GM04504 (cell line): ENCODE measurements around the gene QSOX1.

Source experiments
- DNase-seq: peaks from one replicate; pipeline ENCODE4 v3.0.0-alpha.2; 2012; ENCODE audit warnings: low read depth

The QSOX1 gene

DNA sequence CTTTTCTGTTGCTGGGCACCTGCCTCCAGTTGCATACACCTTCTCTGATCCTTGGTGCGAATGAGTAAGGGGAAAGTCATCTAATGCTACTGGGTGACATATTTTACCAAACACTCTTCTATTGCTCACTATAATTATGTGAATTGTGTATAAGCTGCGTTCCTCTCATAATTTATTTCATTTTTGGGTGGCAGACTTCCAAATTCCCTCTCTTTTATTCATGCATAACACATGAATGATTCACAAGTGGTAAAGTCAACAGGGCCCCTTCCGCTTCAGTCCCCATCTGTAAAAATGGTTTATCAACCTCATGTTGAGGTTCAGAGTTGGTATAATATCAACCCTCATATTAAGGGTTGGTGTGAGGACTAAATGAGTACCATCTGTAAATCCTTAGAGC is 3.2 kb upstream of the QSOX1 start:
- DNase-seq: peak; percentile 75

DNA sequence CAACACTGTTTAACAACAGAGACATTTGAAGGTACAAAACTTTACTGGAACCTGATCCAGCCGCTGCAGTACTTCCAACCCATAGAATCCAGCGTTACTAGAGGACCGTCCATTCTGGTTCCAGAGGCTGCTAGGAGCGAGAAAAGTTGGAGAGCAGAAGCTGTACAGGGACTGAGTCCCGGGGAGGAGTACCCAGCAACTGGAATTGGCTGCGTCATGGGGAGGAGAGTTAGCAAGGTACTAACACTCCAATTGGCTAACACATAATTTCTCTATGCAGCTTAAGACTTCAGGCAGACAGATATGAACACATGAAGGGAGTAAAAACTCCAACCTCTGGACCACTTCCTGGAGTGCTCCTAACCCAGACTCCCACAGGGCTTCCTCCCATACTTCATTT is 2.1 kb upstream of the QSOX1 start:
- DNase-seq: no peak

DNA sequence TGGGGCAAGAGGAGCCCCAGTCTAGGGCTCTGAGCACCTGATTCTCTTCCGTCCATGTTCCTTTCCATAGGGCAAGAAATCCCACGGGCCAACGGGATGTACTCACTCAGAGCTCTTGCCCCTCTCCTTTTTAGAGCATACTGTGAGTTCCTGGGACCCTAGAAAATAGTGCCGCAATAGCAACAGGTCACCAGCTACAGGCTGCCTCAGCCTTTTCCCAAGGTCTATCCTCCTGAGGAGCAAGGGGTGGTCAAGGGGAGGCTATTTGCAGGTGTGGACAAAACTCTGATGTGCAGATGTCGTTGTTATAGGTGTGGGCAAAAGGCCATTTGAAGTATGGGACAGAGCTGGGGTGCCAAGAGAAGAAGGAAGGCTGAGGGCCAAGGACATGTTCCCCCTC is 1.6 kb upstream of the QSOX1 start:
- DNase-seq: no peak

DNA sequence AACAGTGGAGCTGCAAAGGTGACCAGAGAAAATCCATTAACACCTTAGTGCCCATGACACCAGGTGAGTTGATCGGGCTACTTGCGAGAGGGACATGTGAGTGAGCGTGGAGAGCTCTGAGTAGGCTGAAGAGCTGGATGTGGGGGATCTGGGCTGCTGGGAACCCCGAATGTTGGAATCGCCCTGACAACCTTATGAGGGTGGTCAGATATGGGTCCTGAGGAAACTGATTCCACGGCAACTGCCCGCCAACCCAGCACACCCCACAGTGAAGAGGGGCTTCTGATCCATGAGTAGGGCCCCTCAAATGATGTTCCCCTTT is 705 bp upstream of the QSOX1 start:
- DNase-seq: no peak

DNA sequence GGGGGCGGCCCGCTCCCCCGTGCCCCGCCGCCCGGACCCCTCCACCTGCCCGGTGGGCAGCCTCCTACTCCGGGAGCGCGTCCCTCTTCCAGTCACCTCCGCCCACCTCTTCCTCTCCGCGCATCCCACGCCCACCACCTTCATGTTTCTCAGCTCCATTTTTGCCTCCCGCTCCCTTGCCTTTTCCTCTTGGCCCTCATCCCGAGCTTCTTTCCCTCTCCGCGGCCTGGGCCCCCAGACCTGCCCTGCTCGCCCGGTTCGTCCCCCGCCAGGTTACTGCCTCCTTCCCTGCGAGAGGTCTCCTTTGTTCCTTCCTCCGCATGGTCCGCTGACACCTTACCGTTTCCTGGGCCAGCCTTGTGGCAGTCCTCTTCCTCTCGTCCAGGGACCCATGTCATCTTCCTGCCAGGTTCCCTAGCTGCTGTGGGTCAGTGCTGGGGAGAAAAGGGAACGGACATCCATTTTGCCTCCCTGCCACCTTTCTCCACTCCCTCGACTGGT is 563 bp downstream of the QSOX1 start:
- no peak for DNase-seq

DNA sequence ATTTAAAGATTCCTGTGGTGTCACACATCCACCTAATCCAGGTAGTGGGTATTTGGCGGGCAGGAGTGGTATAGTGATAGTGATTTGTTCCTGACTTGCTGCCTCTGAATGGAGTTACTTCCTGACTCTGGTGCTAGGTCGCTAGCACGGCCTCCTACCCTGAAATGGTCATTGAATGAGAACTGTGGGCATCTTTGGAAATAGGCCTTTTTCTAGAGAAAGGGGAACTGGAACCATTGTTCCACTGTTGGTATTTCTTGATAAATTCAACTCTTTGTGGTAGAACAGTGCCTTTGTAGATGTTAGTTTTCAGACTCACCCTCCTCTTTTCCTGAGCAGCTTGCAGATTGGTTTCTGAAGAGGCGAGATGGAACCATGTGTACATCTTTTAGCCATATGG is 1.5 kb downstream of the QSOX1 start:
- DNase-seq: no peak

DNA sequence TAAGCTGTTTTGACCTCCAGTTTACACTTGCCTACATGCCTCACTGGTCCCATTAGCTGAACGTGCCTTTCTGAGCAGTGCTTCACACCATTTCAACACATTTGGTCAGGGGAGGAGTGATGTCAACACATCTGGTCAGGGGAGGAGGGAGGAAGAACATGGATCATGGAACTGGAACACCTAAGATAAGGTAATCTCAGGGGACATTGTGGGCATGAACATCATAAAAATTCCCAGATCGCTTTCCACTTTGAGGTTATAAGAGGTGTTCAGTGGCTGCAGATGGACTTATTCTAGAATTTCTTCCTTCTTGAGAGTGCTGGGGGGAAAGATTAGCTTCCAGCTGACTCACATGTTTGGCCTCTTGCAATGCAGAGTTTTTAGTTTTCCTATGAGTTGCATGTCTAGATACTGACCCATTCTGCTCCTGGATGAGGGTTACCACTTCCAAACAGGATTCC is 2.0 kb downstream of the QSOX1 start:
- DNase-seq: no peak

DNA sequence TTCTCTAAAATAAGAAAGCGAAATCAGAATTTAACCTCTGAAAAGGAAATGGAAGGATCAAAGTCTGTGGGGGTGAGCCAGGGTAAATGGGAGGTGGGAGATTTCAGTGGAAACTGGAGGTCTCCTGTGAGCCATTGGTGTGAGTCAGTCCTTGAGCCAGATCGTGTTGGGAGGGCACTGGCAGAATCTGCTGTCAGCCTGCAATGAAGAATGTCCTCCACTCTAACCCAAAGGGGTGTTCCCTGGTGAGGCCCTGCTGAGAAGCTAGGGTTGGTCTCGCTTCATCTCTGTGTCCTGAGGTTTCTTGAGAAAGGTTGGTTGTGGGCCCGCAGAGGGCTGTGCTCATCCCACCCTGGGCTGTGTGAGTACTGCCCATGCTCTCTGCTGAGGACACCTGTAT is 2.4 kb downstream of the QSOX1 start:
- no peak for DNase-seq

DNA sequence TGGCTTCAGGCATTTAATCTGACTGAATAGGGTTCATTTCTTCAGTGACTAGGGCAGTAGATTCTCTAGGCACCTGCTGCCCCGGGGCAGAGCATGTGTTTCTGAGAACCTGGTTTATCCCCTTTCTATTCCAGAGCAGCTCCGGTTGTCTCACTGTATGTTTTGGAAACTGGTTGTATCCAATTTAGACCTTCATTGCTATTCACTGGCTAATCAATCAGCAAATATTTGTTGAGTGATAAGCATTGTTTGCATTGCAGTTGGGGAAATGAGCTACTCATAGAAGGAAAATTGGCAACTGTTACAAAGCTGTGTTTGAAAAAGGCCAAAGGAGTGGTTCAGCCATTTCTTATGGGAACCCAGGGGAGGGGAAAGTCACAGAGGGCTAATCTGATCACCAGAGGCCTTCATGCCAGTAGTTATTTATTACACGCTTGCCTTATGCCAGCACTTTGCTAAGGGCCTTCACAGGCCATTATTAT is 2.9 kb downstream of the QSOX1 start:
- DNase-seq: no peak

DNA sequence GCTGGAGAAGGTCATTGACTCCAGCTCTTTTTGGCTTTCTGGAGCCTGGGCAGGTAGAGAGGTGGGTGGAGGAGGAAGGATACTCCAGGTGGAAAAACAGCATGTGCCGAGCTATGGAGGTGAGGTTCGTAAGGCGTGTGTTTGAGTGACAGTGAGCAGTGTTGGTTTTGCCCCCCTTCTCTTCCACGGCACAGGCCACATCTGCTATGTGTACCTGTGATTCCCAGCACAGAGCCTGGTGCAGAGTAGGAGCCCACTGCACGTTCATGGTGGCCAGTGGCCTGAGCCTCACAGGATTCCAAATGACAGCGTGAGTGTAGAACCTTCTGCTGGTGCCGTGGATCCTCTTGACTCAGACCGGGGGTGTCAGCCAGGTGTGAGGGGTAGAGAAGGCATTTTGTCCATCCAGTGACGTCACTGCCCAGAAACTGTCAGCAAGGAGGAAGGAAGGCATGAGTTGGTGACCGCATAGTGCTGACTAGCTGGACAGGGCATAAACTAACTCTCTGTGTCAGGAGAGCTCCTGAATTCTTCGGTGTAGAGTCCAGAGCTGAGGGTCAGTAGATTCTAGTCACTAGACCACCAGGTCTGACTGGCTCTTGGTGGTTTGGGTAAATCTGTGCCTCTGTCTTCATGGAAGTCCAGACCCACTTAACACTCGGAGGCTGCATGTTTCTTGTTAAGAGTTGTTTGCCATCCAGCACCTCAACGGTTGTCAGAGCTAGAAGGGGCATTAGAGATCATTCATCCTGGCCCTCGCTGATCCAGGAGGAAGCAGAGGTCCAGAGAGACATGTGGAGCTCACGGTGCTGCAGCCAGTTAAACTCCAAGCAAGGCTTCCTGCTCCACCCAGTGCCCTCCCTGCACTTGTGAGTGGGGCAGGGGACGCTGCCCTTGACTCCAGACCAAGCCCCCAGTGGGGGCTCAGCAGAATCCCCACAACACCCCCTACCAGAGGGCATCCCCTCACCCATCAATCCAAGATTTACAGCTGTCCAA is 3.8 kb downstream of the QSOX1 start:
- no peak for DNase-seq

DNA sequence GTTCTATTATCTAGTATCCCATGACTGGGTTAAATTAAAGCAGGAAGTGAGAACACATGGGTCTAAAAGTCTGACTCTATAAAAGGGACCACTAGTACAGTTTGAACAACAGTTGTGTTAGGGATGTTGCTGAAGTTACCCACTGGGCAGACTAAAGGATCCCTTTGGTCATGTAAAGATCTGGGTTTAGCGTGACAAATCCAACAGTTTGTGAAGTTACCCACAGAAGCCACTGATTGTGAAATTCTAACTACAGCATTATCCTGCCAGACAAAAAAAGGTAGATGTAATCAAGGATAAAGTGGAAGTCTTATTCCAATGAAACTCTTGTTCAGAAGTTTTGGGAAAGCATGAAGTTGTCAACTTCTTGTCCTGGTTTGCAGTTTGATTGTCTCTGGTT is 5.7 kb downstream of the QSOX1 start:
- DNase-seq: no peak

DNA sequence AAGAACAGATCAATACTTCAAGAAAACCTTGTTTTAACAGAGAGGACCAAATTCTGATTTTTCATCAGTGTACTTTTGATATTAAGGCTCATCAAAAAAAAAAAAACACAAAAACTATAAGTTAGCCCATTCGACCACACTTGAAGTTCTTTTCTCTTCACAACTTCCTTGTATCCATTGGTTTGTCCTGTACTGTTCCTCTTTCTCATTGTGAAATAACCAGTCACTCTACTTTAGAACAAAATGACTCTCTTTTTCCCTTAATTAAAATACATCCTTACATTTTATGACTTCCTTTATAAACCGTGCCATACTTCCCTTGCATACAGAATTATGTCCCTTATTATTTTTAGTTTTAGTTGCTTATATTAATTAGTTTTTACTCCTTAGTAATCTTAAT is 8.4 kb downstream of the QSOX1 start:
- DNase-seq: no peak

DNA sequence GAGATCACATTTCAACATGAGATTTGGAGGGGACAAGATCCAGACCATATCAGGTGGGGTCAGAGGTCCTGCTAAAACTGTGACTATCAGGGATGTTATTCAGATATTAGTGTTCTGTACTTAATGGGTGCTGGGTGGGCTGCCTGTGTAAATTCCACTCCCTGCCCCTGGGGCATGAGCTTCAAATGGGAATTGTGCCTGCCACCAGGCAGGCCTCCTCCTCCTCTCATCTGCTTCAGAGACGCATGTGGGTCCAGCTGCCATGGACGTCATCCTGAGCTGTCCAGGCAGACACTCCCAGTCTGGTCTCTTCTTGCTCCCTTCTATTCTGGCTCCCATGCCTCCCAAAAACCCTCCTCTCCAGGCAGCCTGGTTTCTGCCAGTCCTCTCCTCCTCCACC is 10.4 kb downstream of the QSOX1 start:
- no peak for DNase-seq

DNA sequence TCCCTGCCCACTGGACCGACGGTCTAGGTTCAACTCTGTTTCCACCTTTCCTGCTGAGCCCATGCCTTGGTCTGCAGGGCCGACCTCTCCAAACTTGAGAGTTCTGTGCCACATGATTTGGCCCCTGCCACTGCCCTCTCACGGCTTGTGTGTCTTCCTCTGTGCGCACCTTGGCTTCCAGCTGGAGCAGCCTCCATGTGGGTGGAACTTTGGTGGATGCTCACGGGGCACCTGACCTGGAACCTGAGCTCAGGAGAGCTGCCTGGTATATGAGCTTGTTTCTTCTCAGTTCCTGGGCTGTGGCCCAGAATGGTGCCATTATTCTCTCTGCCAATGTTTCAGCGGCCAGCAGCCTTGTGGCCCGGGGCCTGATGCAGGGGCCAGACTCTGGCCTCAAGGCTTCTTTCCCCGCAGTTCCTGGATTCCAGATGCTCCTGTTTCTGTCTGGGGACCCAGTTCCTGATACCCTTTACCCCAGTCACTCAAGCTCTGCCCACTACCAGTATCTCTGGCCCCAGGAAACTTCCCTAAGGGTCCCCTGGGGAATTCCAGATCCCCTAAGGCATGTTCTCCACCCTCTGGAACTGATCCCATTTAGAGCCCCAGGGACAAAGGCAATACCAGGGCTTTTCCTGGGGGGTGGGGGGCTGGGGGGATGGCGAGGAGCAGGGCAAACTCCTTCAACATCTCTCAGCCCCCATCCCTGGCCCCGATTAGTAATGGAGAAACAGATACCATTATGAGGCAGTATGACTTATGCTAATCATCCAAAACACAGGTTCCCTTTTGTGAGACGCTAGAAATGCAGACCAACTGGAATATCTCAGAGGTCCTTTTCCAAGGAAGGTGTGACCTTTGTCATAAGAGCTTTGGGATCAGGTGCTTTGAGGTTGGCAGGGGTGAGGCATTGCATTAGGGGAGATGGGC is 11.1 kb downstream of the QSOX1 start:
- DNase-seq: no peak

DNA sequence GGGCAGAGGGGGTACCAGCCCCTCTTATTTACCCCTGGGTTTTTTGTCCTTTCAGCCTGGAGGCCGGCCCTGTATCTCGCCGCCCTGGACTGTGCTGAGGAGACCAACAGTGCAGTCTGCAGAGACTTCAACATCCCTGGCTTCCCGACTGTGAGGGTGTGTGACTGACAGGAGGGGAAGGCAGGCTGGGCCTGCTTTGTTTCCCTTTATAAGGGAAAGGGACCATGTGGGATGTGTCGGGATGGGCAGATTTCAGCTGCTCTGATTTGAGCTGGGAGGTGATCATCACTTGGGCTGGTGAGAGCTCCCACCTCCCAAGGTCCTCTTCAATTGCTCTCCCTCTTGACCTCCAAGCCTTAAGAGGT is 11.7 kb downstream of the QSOX1 start:
- no peak for DNase-seq

DNA sequence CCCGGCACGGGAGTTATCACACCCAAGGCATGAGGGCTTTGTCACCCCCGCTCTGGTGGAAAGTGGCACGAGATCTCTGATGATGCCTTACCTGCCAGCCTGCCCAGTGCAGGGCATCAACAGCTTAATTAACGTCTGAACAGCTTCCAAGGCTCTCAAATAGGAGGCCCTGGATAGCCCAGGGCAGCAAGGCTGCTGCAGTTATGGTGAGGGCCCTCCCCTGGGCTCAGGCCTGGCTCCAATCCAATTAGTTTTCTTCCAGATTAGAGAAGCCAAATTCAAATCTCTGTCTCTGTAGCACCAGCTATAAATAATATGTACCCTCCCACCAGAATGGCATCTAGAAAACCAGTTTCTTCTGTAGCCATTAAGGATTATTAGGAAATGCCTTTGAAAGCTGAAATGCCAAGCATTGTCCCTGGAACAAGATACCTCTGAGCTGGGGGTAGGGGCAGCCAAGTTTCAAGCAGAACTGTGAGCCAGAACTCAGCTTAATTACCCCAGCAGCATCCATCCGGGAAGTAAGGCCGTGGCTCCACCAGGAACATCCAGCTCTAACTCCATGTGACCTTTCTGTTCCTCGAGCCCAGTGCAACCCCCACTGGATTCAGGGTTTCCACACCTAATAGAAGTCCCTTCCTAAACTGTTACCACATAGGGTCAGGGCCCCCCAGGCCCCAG is 12.5 kb downstream of the QSOX1 start:
- no peak for DNase-seq

DNA sequence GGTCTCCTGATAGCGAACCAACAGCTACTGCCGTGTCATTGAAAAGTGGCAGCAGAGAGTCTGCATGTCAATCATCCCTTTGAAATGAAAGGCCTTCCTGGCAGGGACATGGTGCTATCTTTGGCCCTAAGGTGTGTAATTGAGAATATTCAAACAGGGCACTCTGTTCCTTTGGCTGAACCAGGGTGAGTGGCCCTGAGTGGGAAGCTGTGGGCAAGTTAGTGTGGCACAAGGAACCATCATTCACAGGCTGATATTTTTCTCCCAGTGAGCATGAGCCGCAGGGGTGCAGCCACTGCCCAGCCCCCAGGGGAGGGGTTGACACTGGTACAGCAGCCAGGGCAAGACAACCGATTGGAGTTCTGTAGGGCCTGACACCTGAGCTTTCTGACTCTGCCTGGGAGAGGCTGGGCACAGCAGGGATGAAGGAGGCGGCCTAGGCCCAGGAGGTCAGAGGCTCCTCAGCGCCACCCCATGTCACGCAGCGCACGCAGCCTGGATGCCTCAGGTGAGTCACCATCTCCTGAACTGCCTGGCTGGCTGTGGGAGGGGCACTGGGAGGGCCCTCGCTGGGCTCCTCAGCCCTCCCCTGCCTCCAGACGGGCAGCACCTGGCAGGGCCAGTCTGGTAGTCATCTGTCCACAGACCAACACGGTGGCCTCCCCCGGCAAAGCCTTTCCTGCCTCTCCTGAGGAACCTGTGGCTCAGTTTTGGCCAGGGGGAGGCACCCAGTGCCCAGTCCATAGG is 13.2 kb downstream of the QSOX1 start:
- DNase-seq: no peak

DNA sequence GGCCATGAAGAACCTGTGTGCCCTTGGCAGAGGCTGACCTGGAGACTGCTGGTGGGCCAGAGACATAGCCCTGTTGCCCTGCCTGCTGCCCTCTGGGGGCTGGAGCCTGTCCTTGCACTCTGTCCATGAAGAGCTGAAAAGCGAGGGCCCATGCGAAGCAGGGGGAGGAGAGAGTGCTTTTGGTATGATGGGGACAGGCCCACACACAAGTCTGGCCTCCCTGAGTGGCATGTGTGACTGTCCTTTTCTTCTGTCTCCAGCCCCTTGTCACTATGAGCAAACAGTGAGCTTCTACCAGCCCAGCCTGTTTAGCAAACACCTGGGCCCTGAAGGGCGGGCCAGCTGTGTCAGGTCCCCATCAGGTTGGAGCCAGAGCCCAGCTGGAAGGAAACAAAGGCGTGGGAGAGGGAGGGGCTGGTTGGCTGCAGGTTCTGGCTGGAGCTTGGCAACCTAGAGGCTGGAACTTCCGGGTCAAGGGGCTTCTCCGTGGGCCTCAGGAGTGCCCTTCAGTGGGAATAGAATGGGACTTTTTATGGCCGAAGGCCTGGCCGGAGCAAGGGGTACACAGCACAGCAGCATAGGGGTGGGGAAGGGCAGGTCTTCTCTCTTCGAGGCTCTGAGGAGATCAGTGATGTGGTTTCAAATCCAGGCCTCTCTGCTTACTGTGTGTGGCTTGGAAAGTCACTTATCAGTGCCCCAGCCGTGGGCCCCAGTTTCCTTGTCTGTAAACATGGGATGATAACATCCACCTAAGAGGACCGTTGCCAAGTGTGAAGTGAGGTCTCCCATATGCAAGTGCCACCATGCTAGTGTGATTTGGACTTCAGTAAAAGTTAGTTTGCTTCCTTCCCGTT is 14.3 kb downstream of the QSOX1 start:
- DNase-seq: no peak

DNA sequence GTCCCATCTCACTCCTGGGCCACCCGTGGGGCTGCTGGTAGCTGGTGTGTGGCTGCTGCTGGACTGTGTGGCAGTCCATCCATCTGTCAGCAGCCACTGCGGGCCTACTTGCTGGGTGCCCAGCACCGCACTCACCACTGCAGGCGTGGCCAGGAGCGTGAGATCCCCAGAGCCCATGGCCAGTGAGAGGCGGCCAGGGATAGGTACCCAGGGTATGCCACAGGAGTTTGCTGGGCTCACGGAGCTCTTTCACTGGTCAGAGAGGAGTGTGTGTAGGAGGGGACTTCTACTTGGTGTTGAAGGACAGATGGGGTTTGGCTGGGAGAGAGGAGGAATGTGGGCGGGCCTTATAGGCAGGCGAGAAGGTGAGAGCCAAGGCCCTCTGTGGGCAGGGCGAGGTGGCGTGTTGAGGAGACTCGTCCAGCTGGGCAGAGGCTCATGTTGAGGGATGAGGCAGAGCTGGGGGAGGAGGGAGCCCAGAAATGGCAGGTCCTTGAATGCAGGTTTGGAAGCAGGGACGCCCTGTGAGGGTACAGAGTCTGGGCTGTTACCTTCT is 15.0 kb downstream of the QSOX1 start:
- no peak for DNase-seq

DNA sequence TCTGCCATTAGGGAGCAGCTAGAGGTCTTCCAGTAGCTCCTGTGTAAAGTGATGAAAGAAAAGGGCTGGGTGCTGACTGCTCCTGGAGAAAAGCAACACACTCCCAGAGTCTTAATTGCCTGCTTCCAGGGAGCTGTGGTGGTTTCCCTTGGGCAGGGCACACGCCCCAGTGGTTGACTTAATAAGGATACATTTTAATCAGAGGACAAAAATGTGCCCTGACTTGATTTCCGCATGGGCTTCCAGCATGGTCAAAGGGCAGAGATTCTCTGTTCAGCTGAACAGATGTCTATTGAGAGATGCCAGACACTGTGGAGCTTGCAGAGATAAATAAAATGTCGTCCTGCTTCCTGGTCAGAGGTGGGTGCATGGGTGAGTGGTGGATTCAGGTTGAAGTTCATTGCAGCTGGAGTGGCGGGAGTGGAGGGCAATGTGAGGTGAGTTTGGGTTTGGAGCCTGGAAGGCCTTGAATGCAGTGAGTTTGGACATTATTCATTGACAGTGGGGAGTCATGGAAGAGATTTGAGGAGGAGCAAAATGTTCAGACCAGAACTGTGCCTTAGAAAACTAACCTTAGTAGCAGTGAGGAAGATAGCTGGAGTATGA is 16.0 kb downstream of the QSOX1 start:
- no peak for DNase-seq
